MM.1S (cell line): Measurements from ENCODE around the gene TBC1D14.

Experiments
- DNase-seq: peaks from one replicate; pipeline ENCODE4 v3.0.0-alpha.2; 2015
- H2AFZ ChIP-seq: fragments of 300-600 bp; sonication (generic); 2 replicates; pipeline ENCODE4 v1.6.0; 2016; ENCODE audit warnings: antibody characterized with exemption, low read length
- H3F3A ChIP-seq: fragments of 300-600 bp; sonication (generic); 2 replicates; pipeline ENCODE4 v1.6.1; 2016; ENCODE audit warnings: mild to moderate bottlenecking, antibody characterized with exemption, low read length, moderate library complexity, mixed read lengths; ENCODE audit not compliant: insufficient read depth
- H3K27ac ChIP-seq: fragments of 300-600 bp; sonication (generic); 2 replicates; pipeline ENCODE4 v1.5.1; 2016; ENCODE audit warnings: mild to moderate bottlenecking, low read length
- H3K27me3 ChIP-seq: fragments of 300-600 bp; sonication (generic); replicated peaks from 2 replicates; pipeline ENCODE4 v1.6.0; 2016; ENCODE audit warnings: low read length; ENCODE audit not compliant: insufficient read depth
- H3K36me3 ChIP-seq: fragments of 300-600 bp; sonication (generic); replicated peaks from 2 replicates; pipeline ENCODE4 v1.6.1; 2016; ENCODE audit warnings: mild to moderate bottlenecking, low read length, mixed read lengths; ENCODE audit not compliant: insufficient read depth
- H3K4me1 ChIP-seq: fragments of 300-600 bp; sonication (generic); 2 replicates; pipeline ENCODE4 v1.6.1; 2016; ENCODE audit warnings: low read length, mixed read lengths
- H3K4me2 ChIP-seq: fragments of 300-600 bp; sonication (generic); 2 replicates; pipeline ENCODE4 v1.6.0; 2016; ENCODE audit warnings: low read depth, low read length
- H3K4me3 ChIP-seq: fragments of 300-600 bp; sonication (generic); 2 replicates; pipeline ENCODE4 v1.5.1; 2016; ENCODE audit warnings: low read length, mixed read lengths
- H3K79me2 ChIP-seq: fragments of 300-600 bp; sonication (generic); 2 replicates; pipeline ENCODE4 v1.6.1; 2016; ENCODE audit warnings: mixed run types, low read length, mixed read lengths
- H3K9ac ChIP-seq: fragments of 300-600 bp; sonication (generic); 2 replicates; pipeline ENCODE4 v1.6.1; 2016; ENCODE audit warnings: low read length, mixed read lengths
- H3K9me2 ChIP-seq: fragments of 300-600 bp; sonication (generic); replicated peaks from 2 replicates; pipeline ENCODE4 v1.6.1; 2016; ENCODE audit warnings: mild to moderate bottlenecking, low read length, mixed read lengths; ENCODE audit not compliant: insufficient read depth
- H3K9me3 ChIP-seq: fragments of 300-600 bp; sonication (generic); replicated peaks from 2 replicates; pipeline ENCODE4 v1.6.1; 2016; ENCODE audit warnings: mild to moderate bottlenecking, low read length, mixed read lengths; ENCODE audit not compliant: insufficient read depth
- H4K20me1 ChIP-seq: fragments of 300-600 bp; sonication (generic); 2 replicates; pipeline ENCODE4 v1.6.1; 2016; ENCODE audit warnings: mild to moderate bottlenecking, low read length, moderate library complexity, mixed read lengths; ENCODE audit not compliant: insufficient read depth
- CTCF ChIP-seq: fragments of 300-600 bp; sonication (generic); IDR thresholded peaks from 2 replicates; pipeline ENCODE4 v1.5.1; 2016; ENCODE audit warnings: antibody characterized with exemption, low read length, mixed read lengths
- EZH2 ChIP-seq: fragments of 300-600 bp; sonication (generic); optimal IDR thresholded peaks from 2 replicates; pipeline ENCODE3; 2017; ENCODE audit warnings: low read depth, mild to moderate bottlenecking, antibody characterized with exemption, low read length, mixed read lengths
- EZH2phosphoT487 ChIP-seq: fragments of 300-600 bp; sonication (generic); IDR thresholded peaks from 2 replicates; pipeline ENCODE4 v1.6.1; 2018; ENCODE audit warnings: antibody characterized with exemption, low read length

TBC1D14 gene

GRCh38 chr4:6989331-6989923 lies 79.8 kb downstream of the TBC1D14 start:
- no peaks in the 10 kb centered on the region for H3K9me3 ChIP-seq
- H3K4me1 ChIP-seq: peaks cover 65% of the 10 kb centered on the region
- no peak for TF ChIP-seq CTCF
- TF ChIP-seq EZH2: no peak
- TF ChIP-seq EZH2phosphoT487: no peak
- H3K36me3 ChIP-seq: no peaks in the 10 kb centered on the region; the same call in 1 of the 2 replicates
- H3K9me2 ChIP-seq: no peaks in the 10 kb centered on the region
- no peak for DNase-seq
- no peak overlapping the region for H3K9ac ChIP-seq
- no peak overlapping the region for H3K27ac ChIP-seq
- H4K20me1 ChIP-seq: no peaks in the 10 kb centered on the region
- H3F3A ChIP-seq: peaks cover 54% of the 10 kb centered on the region
- H3K4me3 ChIP-seq: peak overlapping the region; percentile 88
- peak overlapping the region; percentile 75 for H3K4me2 ChIP-seq
- H3K27me3 ChIP-seq: no peaks in the 10 kb centered on the region
- no peak overlapping the region for H2AFZ ChIP-seq
- peaks cover 87% of the 10 kb centered on the region for H3K79me2 ChIP-seq

GRCh38 chr4:6990661-6991060 lies 81.0 kb downstream of the TBC1D14 start:
- no peak for TF ChIP-seq CTCF
- TF ChIP-seq EZH2: no peak
- TF ChIP-seq EZH2phosphoT487: no peak
- H3K4me3 ChIP-seq: no peak overlapping the region
- peak overlapping the region; percentile 91; the same call in 1 of the 2 replicates for H3K4me2 ChIP-seq
- peak overlapping the region; percentile 98; the same call in 1 of the 2 replicates for H3K27ac ChIP-seq
- peaks cover 57% of the 10 kb centered on the region for H3K4me1 ChIP-seq
- H3K79me2 ChIP-seq: peaks cover 85% of the 10 kb centered on the region
- H3K9me2 ChIP-seq: no peaks in the 10 kb centered on the region
- H3K9ac ChIP-seq: no peak overlapping the region
- no peaks in the 10 kb centered on the region for H3K27me3 ChIP-seq
- peaks cover 4% of the 10 kb centered on the region; the same call in 1 of the 2 replicates for H3K36me3 ChIP-seq
- no peak for DNase-seq
- H3K9me3 ChIP-seq: no peaks in the 10 kb centered on the region
- no peaks in the 10 kb centered on the region for H4K20me1 ChIP-seq
- H2AFZ ChIP-seq: no peak overlapping the region
- peaks cover 54% of the 10 kb centered on the region for H3F3A ChIP-seq

- H3K27ac ChIP-seq: peak overlapping the region; percentile 98; the same call in 1 of the 2 replicates
- H3K9me2 ChIP-seq: no peaks in the 10 kb centered on the region
- no peaks in the 10 kb centered on the region for H3K27me3 ChIP-seq
- no peak overlapping the region for H3K9ac ChIP-seq
- H3K4me1 ChIP-seq: peaks cover 51% of the 10 kb centered on the region
- no peaks in the 10 kb centered on the region for H4K20me1 ChIP-seq
- no peak for DNase-seq
- peak overlapping the region; percentile 91 for H3K4me2 ChIP-seq
- H3K36me3 ChIP-seq: peaks cover 8% of the 10 kb centered on the region
- H2AFZ ChIP-seq: no peak overlapping the region
- H3K9me3 ChIP-seq: no peaks in the 10 kb centered on the region
- H3K4me3 ChIP-seq: peak overlapping the region; percentile 35; the same call in 1 of the 2 replicates
- peaks cover 84% of the 10 kb centered on the region for H3K79me2 ChIP-seq
- H3F3A ChIP-seq: peaks cover 50% of the 10 kb centered on the region
- no peak for TF ChIP-seq EZH2
- TF ChIP-seq EZH2phosphoT487: no peak
- no peak for TF ChIP-seq CTCF
Measured at GRCh38 chr4:6991249-6991648, 81.6 kb downstream of the TBC1D14 start.
